ENCODE data around the gene MPP2. TPM values are rescaled to one million over a fixed set of nuclear protein-coding genes. Genes with fewer than 3 reads are reported as not detected.

Gene MPP2
- total and polyA plus RNA-seq, 9 of the 15 experiments (the other 6 are each of a cell fraction or from before 2014, with no cell fraction given): 0.04 to 1.0 (median 0.24) TPM

DNA sequence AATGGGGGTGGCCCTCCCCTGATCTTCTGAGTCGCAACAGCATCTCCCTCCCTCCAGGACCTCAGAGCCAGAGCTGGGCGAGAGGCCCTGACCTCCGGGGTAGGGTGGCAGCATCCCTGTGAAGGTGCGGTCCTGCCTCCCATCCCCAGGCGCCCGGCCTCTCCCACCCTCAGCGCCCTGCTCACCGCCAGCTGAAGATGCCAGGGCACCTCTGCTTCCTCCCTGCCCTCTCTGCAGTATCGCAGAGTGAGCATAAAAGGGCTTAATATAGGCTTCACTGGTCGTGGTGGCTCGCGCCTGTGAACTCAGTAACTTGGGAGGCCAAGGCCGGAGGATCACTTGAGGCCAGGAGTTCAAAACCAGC, 10.7 kb upstream of the MPP2 start:
- ChIA-PET POLR2A (no interaction called here), CTCF (ENCODE audit: low intra/inter-chr PET ratio) (interaction anchor here (1.9 kb wide), 1 partner anchor 77 kb away, joined by 4 read pairs; no protein-coding TSS in a partner anchor)
- FAIRE-seq: no peak
- Histone ChIP-seq H3K27ac (ENCODE audit: extremely low read depth, low read depth, low read length) (no peak overlapping the region), H3K9me3 (replicated peaks; ENCODE audit: control insufficient read depth, insufficient read depth, low read depth, low read length) (no peaks in the 10 kb centered on the region), H3K9me1 (ENCODE audit: control insufficient read depth, insufficient read depth, low read length) (no peaks in the 10 kb centered on the region), H4K20me1 (replicated peaks; ENCODE audit: control insufficient read depth, insufficient read depth, low read length) (no peaks in the 10 kb centered on the region), H3K36me3 (ENCODE audit: control insufficient read depth, insufficient read depth, low read length) (no peaks in the 10 kb centered on the region), H2AFZ (ENCODE audit: low read depth, low read length) (0 out of 2 replicates have a peak overlapping the region, but pooled peaks have one; percentile 49), H3K4me2 (ENCODE audit: insufficient read depth, low read length) (no peak overlapping the region), H3K27me3 (ENCODE audit: control insufficient read depth in 2 of 2, insufficient read depth in 2 of 2, low read length in 2 of 2) (peaks cover 9 to 47% of the 10 kb centered on the region in 2 experiments; a peak in 4 of 5 replicates), H3K4me3 (no peak overlapping the region), H3K9ac (ENCODE audit: insufficient read depth in 1 of 2, low read depth in 2 of 2, low read length in 2 of 2) (no peak overlapping the region), H3K4me1 (replicated peaks in 1 of 2; ENCODE audit: control insufficient read depth in 2 of 2, insufficient read depth in 2 of 2, low read length in 2 of 2) (peaks cover 0 to 10% of the 10 kb centered on the region in 2 experiments; a peak in 2 of 5 replicates), H3K79me2 (ENCODE audit: control insufficient read depth, insufficient read depth, low read length) (no peaks in the 10 kb centered on the region)
- 48% methylated on average over 8 of the region's 13 CpGs for whole genome bisulfite sequencing (ENCODE audit: insufficient coverage, low coverage, missing lambda C conversion rate)
- no TSS peak for BruUV-seq (replicated peaks)
- DNase-seq (ENCODE audit: extremely low read depth in 1 of 4, low spot score in 3 of 4): no peak
- in situ Hi-C loops (cut with MboI) (no loop called here), intact Hi-C loops (cut with micrococcal nuclease) (no loop called here)
- TF ChIP-seq, protein P1, sequence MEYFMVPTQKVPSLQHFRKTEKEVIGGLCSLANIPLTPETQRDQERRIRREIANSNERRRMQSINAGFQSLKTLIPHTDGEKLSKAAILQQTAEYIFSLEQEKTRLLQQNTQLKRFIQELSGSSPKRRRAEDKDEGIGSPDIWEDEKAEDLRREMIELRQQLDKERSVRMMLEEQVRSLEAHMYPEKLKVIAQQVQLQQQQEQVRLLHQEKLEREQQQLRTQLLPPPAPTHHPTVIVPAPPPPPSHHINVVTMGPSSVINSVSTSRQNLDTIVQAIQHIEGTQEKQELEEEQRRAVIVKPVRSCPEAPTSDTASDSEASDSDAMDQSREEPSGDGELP (CRISPR knock-in tag; IDR thresholded peaks at IDR 0.05; ENCODE audit: borderline replicate concordance): no peak
- TF ChIP-seq LARP7 (IDR thresholded peaks at IDR 0.05) (no peak), SMC3 (conservative IDR thresholded peaks at IDR 0.05; ENCODE audit: insufficient read depth, low read depth, low read length) (0 out of 2 replicates have a peak, but pooled peaks have one; percentile 0)
- no peak for ATAC-seq

All from K562 (cell line).